GM10248 (cell line): ENCODE results near the gene NYAP2.

ENCODE experiments used
- CTCF ChIA-PET: fragments of 300-600 bp; sonication (Branson Sonifier 250); formaldehyde crosslinking; extraction: SDS; loops from one replicate; lab custom pipeline; 2021; ENCODE audit warnings: antibody characterized with exemption; lab: Yijun Ruan, JAX
- POLR2A ChIA-PET: fragments of 350-650 bp; sonication (Branson Sonifier 250); formaldehyde crosslinking; extraction: SDS; loops from one replicate; lab custom pipeline; 2020; ENCODE audit warnings: antibody characterized with exemption; lab: Yijun Ruan, JAX
- DNase-seq: peaks from one replicate; pipeline ENCODE4 v3.0.0; 2012; ENCODE audit errors: extremely low spot score
- TF ChIP-seq, protein P1 (sequence below): IDR thresholded peaks from 2 replicates; pipeline ENCODE4 v1.5.1; 2012; ENCODE audit warnings: mild to moderate bottlenecking, low read depth; ENCODE audit errors: extremely low read depth, missing control alignments, control extremely low read depth

Gene NYAP2

DNA sequence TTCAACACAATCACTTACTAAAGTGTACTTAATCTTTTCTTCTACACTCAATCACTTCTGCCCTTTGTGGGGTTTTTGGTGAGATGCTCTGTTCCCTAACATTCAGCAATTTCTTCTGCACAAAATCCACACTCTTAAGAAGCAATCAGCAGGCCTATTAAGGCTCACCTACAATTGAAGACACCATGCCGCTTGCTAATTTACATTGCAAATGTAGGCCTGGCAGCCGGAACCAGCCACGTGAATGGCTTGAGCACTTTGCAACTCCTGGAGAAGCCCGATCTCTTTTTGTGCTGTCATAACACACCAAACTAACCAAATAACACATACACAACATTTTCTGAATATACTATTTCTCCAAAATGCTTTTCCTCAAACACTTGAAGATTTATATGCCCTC, 66.3 kb downstream of the NYAP2 start:
- POLR2A ChIA-PET, result no interaction called here
- DNase-seq, result no peak
- TF ChIP-seq, protein P1, sequence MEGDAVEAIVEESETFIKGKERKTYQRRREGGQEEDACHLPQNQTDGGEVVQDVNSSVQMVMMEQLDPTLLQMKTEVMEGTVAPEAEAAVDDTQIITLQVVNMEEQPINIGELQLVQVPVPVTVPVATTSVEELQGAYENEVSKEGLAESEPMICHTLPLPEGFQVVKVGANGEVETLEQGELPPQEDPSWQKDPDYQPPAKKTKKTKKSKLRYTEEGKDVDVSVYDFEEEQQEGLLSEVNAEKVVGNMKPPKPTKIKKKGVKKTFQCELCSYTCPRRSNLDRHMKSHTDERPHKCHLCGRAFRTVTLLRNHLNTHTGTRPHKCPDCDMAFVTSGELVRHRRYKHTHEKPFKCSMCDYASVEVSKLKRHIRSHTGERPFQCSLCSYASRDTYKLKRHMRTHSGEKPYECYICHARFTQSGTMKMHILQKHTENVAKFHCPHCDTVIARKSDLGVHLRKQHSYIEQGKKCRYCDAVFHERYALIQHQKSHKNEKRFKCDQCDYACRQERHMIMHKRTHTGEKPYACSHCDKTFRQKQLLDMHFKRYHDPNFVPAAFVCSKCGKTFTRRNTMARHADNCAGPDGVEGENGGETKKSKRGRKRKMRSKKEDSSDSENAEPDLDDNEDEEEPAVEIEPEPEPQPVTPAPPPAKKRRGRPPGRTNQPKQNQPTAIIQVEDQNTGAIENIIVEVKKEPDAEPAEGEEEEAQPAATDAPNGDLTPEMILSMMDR, result no peak
- CTCF ChIA-PET, result no interaction called here

GRCh38 chr2:225466891-225467604, 67.5 kb downstream of the NYAP2 start:
- DNase-seq, result no peak
- ChIA-PET CTCF (no interaction called here), POLR2A (no interaction called here)
- TF ChIP-seq, protein P1, result no peak

DNA sequence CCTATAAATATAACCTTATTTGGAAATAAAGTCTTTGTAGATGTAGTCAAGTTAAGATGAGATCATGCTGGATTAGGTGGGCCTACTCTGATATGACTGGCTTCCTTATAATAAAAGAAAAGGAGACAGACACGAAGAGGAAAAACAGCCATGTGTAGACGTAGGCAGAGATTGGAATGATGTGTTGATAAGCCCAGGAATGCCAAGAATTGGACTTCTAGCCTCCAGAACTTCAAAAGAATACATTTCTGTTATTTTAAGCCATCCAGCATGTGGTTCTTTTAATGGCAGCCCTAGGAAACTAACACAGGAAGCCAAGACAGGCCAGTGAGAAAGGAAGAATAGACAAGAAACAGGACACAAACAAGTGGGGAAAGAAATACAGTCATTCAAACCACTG, 68.6 kb downstream of the NYAP2 start:
- POLR2A ChIA-PET, result no interaction called here
- no peak for DNase-seq
- CTCF ChIA-PET, result no interaction called here
- TF ChIP-seq, protein P1, result no peak

DNA sequence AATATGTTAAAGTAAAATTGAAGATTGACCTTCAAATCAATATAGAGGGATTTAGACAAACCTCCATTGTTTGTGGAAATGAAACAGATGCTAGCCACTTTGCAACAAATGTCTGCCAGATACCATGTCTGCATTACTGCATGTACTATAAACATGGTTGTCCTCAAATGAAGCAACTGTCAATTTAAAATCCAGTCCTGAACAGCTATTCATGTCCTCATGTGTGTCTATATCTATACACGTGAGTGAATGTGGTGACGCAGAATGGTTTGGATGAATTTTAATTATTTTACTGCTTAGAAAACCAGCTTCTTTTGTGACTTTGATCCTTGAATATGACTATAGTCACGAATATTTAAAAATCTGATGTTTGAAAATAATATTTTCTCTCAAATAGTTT, 71.5 kb downstream of the NYAP2 start:
- TF ChIP-seq, protein P1, result no peak
- CTCF ChIA-PET, result interaction anchor here (1.1 kb wide), 1 partner anchor 13 kb away, joined by 3 read pairs; no protein-coding TSS in a partner anchor
- POLR2A ChIA-PET, result no interaction called here
- DNase-seq, result no peak

DNA sequence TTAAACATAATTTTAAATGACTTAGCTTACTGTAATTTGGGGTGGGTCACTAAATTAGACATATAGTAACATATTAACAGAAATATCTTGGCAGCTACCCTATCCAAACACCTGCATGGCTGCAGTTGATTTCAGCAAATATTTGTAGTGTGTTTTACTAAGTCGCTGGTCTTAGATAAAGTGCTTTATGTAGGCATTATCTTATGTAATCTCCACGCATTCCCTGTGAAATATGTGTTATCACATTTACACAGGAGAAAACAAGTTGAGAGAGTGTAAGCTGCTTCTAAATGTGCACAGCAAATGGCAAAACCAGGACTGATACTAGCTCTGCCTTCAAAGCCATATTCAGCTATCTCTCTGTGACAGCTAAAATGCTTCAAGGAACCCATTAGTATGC, 72.0 kb downstream of the NYAP2 start:
- ChIA-PET CTCF (interaction anchor here (1.1 kb wide), 1 partner anchor 13 kb away, joined by 3 read pairs; no protein-coding TSS in a partner anchor), POLR2A (no interaction called here)
- DNase-seq, result no peak

GRCh38 chr2:225472161-225472560, 72.7 kb downstream of the NYAP2 start:
- TF ChIP-seq, protein P1, result no peak
- CTCF ChIA-PET, result interaction anchor here (1.1 kb wide), 1 partner anchor 14 kb away, joined by 3 read pairs; no protein-coding TSS in a partner anchor
- POLR2A ChIA-PET, result no interaction called here
- no peak for DNase-seq

More for the DNA sequence above, 72.0 kb downstream of the NYAP2 start:
- TF ChIP-seq, protein P1, result no peak
